ENCODE results near the gene TNFAIP8.
A peak's percentile ranks its signal among the peaks of the same experiment; 100 is the strongest.

TNFAIP8 gene

GRCh38 chr5:119340597-119341218, 15.1 kb upstream of the TNFAIP8 start:
- no CpG with 5 or more reads among the region's 11 CpGs for WGBS (ENCODE audit: extremely low coverage, insufficient coverage, insufficient read length)

GRCh38 chr5:119341452-119342349, 14.1 kb upstream of the TNFAIP8 start:
- no CpG with 5 or more reads among the region's 6 CpGs for WGBS (ENCODE audit: extremely low coverage, insufficient coverage, insufficient read length)
- no peak for DNase-seq

More at GRCh38 chr5:119340597-119341218, 15.1 kb upstream of the TNFAIP8 start:
- Histone ChIP-seq H3K18ac (ENCODE audit: low read length) (no peak overlapping the region), H2AK5ac (ENCODE audit: low read length) (no peak overlapping the region), H2AFZ (ENCODE audit: insufficient read depth, low read length, poor library complexity) (no peak overlapping the region), H4K91ac (ENCODE audit: low read depth, low read length) (no peak overlapping the region), H2BK120ac (ENCODE audit: insufficient read depth, low read length, poor library complexity) (no peak overlapping the region), H3K79me2 (ENCODE audit: control insufficient read depth, insufficient read depth, low read length, poor library complexity) (no peaks in the 10 kb centered on the region), H2BK12ac (ENCODE audit: low read length) (no peak overlapping the region), H3K9ac (ENCODE audit: low read length) (no peak overlapping the region), H3K23ac (ENCODE audit: low read length) (no peak overlapping the region), H3K4me1 (ENCODE audit: control insufficient read depth in 1 of 2, insufficient read depth in 2 of 2, low read length in 2 of 2) (peaks cover 13 to 22% of the 10 kb centered on the region in 2 experiments), H2BK5ac (ENCODE audit: low read depth, low read length, poor library complexity) (no peak overlapping the region), H4K8ac (ENCODE audit: low read depth, low read length) (no peak overlapping the region), H3K27ac (ENCODE audit: low read depth, low read length) (no peak overlapping the region), H3K27me3 (ENCODE audit: insufficient read depth, low read length) (no peaks in the 10 kb centered on the region), H3K14ac (ENCODE audit: low read length) (no peak overlapping the region), H3K9me3 (ENCODE audit: insufficient read depth, low read depth, low read length) (no peaks in the 10 kb centered on the region), H3K36me3 (ENCODE audit: control insufficient read depth in 1 of 2, insufficient read depth in 2 of 2, low read length in 2 of 2) (no peaks in the 10 kb centered on the region), H3K4me3 (ENCODE audit: low read depth, low read length) (no peak overlapping the region), H3K4ac (ENCODE audit: low read depth, low read length) (no peak overlapping the region), H3K79me1 (ENCODE audit: low read length) (no peaks in the 10 kb centered on the region), H4K12ac (ENCODE audit: low read depth, low read length) (no peak overlapping the region), H3K4me2 (ENCODE audit: low read length) (no peak overlapping the region)
- no peak for DNase-seq

GRCh38 chr5:119342406-119342805, 13.4 kb upstream of the TNFAIP8 start:
- Histone ChIP-seq H2BK12ac (ENCODE audit: low read length) (no peak overlapping the region), H2AFZ (ENCODE audit: insufficient read depth, low read length, poor library complexity) (no peak overlapping the region), H3K14ac (ENCODE audit: low read length) (no peak overlapping the region), H3K4ac (ENCODE audit: low read depth, low read length) (no peak overlapping the region), H3K23ac (ENCODE audit: low read length) (no peak overlapping the region), H4K91ac (ENCODE audit: low read depth, low read length) (no peak overlapping the region), H3K18ac (ENCODE audit: low read length) (no peak overlapping the region), H3K9me3 (ENCODE audit: insufficient read depth, low read depth, low read length) (no peaks in the 10 kb centered on the region), H3K27me3 (ENCODE audit: insufficient read depth, low read length) (no peaks in the 10 kb centered on the region), H3K9ac (ENCODE audit: low read length) (no peak overlapping the region), H2AK5ac (ENCODE audit: low read length) (no peak overlapping the region), H3K36me3 (ENCODE audit: control insufficient read depth in 1 of 2, insufficient read depth in 2 of 2, low read length in 2 of 2) (no peaks in the 10 kb centered on the region), H4K12ac (ENCODE audit: low read depth, low read length) (no peak overlapping the region), H3K79me2 (ENCODE audit: control insufficient read depth, insufficient read depth, low read length, poor library complexity) (no peaks in the 10 kb centered on the region), H3K4me1 (ENCODE audit: control insufficient read depth in 1 of 2, insufficient read depth in 2 of 2, low read length in 2 of 2) (peaks cover 8 to 17% of the 10 kb centered on the region in 2 experiments), H2BK5ac (ENCODE audit: low read depth, low read length, poor library complexity) (no peak overlapping the region), H3K79me1 (ENCODE audit: low read length) (no peaks in the 10 kb centered on the region), H4K8ac (ENCODE audit: low read depth, low read length) (no peak overlapping the region), H2BK120ac (ENCODE audit: insufficient read depth, low read length, poor library complexity) (no peak overlapping the region), H3K27ac (ENCODE audit: low read depth, low read length) (peak overlapping the region; percentile 42), H3K4me3 (ENCODE audit: low read depth, low read length) (no peak overlapping the region), H3K4me2 (ENCODE audit: low read length) (no peak overlapping the region)
- no peak for DNase-seq
- WGBS (ENCODE audit: extremely low coverage, insufficient coverage, insufficient read length): no CpG with 5 or more reads among the region's 1 CpG

More at GRCh38 chr5:119341452-119342349, 14.1 kb upstream of the TNFAIP8 start:
- Histone ChIP-seq H2BK5ac (ENCODE audit: low read depth, low read length, poor library complexity) (no peak overlapping the region), H3K4ac (ENCODE audit: low read depth, low read length) (no peak overlapping the region), H3K27me3 (ENCODE audit: insufficient read depth, low read length) (no peaks in the 10 kb centered on the region), H4K8ac (ENCODE audit: low read depth, low read length) (no peak overlapping the region), H4K12ac (ENCODE audit: low read depth, low read length) (no peak overlapping the region), H3K4me2 (ENCODE audit: low read length) (no peak overlapping the region), H3K9ac (ENCODE audit: low read length) (no peak overlapping the region), H3K79me2 (ENCODE audit: control insufficient read depth, insufficient read depth, low read length, poor library complexity) (no peaks in the 10 kb centered on the region), H3K14ac (ENCODE audit: low read length) (no peak overlapping the region), H2AFZ (ENCODE audit: insufficient read depth, low read length, poor library complexity) (no peak overlapping the region), H3K9me3 (ENCODE audit: insufficient read depth, low read depth, low read length) (no peaks in the 10 kb centered on the region), H4K91ac (ENCODE audit: low read depth, low read length) (no peak overlapping the region), H3K36me3 (ENCODE audit: control insufficient read depth in 1 of 2, insufficient read depth in 2 of 2, low read length in 2 of 2) (no peaks in the 10 kb centered on the region), H2BK120ac (ENCODE audit: insufficient read depth, low read length, poor library complexity) (no peak overlapping the region), H3K18ac (ENCODE audit: low read length) (no peak overlapping the region), H3K23ac (ENCODE audit: low read length) (no peak overlapping the region), H3K4me3 (ENCODE audit: low read depth, low read length) (no peak overlapping the region), H3K27ac (ENCODE audit: low read depth, low read length) (peak overlapping the region; percentile 42), H2AK5ac (ENCODE audit: low read length) (no peak overlapping the region), H3K4me1 (ENCODE audit: control insufficient read depth in 1 of 2, insufficient read depth in 2 of 2, low read length in 2 of 2) (peaks cover 8 to 17% of the 10 kb centered on the region in 2 experiments), H3K79me1 (ENCODE audit: low read length) (no peaks in the 10 kb centered on the region), H2BK12ac (ENCODE audit: low read length) (no peak overlapping the region)

- Histone ChIP-seq H2AK5ac (ENCODE audit: low read length) (no peak overlapping the region), H3K79me1 (ENCODE audit: low read length) (no peaks in the 10 kb centered on the region), H3K4ac (ENCODE audit: low read depth, low read length) (no peak overlapping the region), H2AFZ (ENCODE audit: insufficient read depth, low read length, poor library complexity) (no peak overlapping the region), H3K9me3 (ENCODE audit: insufficient read depth, low read depth, low read length) (no peaks in the 10 kb centered on the region), H3K36me3 (ENCODE audit: control insufficient read depth in 1 of 2, insufficient read depth in 2 of 2, low read length in 2 of 2) (peaks cover 0 to 2% of the 10 kb centered on the region in 2 experiments), H4K91ac (ENCODE audit: low read depth, low read length) (peak overlapping the region; percentile 18), H4K12ac (ENCODE audit: low read depth, low read length) (no peak overlapping the region), H4K8ac (ENCODE audit: low read depth, low read length) (no peak overlapping the region), H3K14ac (ENCODE audit: low read length) (no peak overlapping the region), H2BK12ac (ENCODE audit: low read length) (no peak overlapping the region), H3K9ac (ENCODE audit: low read length) (no peak overlapping the region), H3K79me2 (ENCODE audit: control insufficient read depth, insufficient read depth, low read length, poor library complexity) (no peaks in the 10 kb centered on the region), H3K18ac (ENCODE audit: low read length) (no peak overlapping the region), H2BK5ac (ENCODE audit: low read depth, low read length, poor library complexity) (no peak overlapping the region), H3K4me1 (ENCODE audit: control insufficient read depth in 1 of 2, insufficient read depth in 2 of 2, low read length in 2 of 2) (peaks cover 2 to 13% of the 10 kb centered on the region in 2 experiments), H3K27ac (ENCODE audit: low read depth, low read length) (no peak overlapping the region), H3K4me2 (ENCODE audit: low read length) (no peak overlapping the region), H3K4me3 (ENCODE audit: low read depth, low read length) (no peak overlapping the region), H3K23ac (ENCODE audit: low read length) (no peak overlapping the region), H2BK120ac (ENCODE audit: insufficient read depth, low read length, poor library complexity) (no peak overlapping the region), H3K27me3 (ENCODE audit: insufficient read depth, low read length) (no peaks in the 10 kb centered on the region)
- no CpG with 5 or more reads among the region's 6 CpGs for WGBS (ENCODE audit: extremely low coverage, insufficient coverage, insufficient read length)
- no peak for DNase-seq
These were observed 12.8 kb upstream of the TNFAIP8 start for GRCh38 chr5:119343052-119343451.
